GM19328 (cell line): ENCODE results near the gene SYT14.
"Not testable (repeated sequence)": the region's sequence is repeated elsewhere in the genome, so short reads cannot be mapped to it uniquely, and the experiment has no call there.

Source experiments
- ATAC-seq: cut with Tn5 transposase; IDR thresholded peaks from one replicate; pipeline ENCODE4 v1.9.1; 2021; ENCODE audit warnings: mild to moderate bottlenecking, moderate library complexity; ENCODE audit not compliant: unreplicated experiment

The SYT14 gene

DNA sequence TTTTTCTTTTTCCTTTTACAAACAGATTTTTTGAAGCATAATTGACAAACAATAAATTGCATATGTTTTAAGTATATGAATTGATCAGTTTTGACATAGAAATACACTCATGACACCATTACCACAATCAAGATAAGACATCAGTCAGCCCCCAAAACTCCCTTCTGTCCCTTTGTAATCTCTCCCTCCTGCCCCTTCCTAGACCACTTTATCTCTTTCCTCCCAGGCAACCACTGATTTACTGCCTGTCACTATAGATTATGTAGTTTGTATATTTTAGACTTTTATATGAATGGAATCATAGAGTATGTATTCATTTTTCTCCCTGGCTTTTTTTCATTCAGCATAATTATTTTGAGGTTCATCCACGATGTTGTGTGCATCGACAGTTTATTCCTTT is 6.9 kb upstream of the SYT14 start:
- ATAC-seq = no peak

- no peak for ATAC-seq
These were observed 1.9 kb upstream of the SYT14 start for GRCh38 chr1:209936125-209936524.

DNA sequence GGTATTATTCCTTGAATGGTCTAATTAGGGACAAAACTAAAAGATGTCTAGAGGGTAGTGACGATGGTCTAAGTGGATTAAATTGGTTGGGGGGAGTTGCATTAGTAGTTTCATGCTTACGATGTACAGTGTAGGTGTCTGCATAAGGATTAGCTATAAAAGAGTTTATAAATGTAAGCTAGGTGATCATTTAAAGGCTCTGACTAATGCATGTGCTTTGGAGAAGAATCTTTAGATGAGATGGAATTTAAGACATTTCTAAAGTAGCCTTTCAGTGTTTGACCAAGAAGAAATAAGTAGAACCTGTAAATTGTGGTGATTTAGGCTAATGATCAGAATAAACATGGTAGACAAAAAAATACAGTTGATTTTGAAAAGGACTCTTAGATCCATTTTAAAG is 7.4 kb downstream of the SYT14 start:
- ATAC-seq = no peak

DNA sequence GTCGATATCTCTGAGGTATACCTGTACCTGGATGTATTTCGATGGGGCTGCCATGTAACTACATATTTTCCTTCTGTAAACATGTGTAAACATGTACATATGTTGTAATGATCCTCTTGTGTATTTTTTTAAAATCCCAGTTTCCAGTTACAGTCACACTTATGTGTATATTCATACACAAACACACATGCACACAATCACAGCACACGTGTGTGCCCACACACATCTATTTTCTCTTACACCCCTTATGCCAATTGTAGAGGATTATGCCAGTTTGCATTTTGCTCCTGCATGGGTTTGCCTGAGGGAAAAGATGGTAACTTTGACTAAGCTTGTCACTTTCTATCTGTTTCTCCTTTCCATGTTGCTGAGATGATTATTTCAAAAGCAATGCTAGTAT is 10.1 kb downstream of the SYT14 start:
- no peak for ATAC-seq

- ATAC-seq = no peak
These were observed 18.1 kb downstream of the SYT14 start for GRCh38 chr1:209956116-209956515.

DNA sequence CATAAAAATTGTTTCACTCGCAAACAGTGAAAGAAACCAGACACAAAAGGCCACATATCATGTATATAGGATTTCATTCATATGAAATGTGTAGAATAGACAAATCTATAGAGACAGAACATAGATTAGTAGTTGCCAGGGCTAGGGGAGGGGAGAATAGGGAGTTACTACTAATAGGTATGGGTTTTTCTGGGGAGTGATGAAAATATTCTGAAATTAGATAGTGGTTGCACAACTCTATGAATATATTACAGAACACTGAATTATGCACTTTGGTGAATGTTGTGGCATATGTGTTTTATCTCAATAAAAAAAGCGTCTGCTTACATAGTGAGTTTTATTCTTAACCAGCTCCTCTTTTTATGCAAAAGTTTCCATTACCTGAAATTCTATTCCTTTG is 21.6 kb downstream of the SYT14 start:
- ATAC-seq = no peak

DNA sequence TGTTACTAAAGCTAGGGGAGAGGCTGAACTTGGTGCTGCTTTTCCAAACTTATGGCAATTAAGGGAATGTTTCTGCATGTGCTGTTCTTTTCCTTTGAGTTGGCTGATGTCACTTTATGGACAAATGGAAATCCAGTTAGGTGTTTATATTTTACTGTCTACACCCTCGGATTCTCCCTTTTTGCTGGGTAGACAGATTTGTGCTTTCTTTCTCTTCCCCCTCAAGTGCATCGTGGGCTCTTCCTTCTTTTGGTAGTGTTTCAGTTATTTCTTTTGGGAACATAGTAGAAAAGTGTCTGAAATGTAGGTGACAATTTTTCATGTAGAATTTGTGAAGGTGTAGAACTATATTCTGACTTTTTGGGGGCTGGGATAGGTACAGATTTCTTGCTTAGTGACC is 22.9 kb downstream of the SYT14 start:
- ATAC-seq = no peak

- no peak for ATAC-seq
These were observed 24.4 kb downstream of the SYT14 start for GRCh38 chr1:209962388-209962787.

GRCh38 chr1:209962856-209963255 is 24.8 kb downstream of the SYT14 start:
- ATAC-seq = no peak

GRCh38 chr1:209965996-209966395 is 28.0 kb downstream of the SYT14 start:
- ATAC-seq = no peak

GRCh38 chr1:209978721-209979120 is 40.7 kb downstream of the SYT14 start:
- not testable (repeated sequence) for ATAC-seq

DNA sequence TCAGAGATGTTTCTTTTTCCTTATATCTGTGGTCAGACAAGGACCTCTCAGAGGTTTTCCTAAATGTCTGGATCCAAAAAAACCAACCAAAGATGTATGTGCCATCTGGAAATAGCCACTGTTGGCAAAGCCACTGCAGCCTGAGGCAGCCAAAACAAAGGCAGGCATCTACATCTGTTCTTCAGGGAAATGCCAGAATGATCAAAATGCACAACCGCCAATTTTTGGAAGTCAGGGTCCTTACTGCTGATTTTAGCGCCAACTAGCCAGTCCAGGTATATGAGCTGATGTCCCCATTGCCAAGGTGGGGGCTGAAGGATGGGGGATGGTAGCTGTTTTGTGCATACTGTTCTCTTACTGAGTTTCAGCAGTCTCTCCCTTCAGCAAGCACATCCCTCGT is 45.9 kb downstream of the SYT14 start:
- ATAC-seq = no peak

DNA sequence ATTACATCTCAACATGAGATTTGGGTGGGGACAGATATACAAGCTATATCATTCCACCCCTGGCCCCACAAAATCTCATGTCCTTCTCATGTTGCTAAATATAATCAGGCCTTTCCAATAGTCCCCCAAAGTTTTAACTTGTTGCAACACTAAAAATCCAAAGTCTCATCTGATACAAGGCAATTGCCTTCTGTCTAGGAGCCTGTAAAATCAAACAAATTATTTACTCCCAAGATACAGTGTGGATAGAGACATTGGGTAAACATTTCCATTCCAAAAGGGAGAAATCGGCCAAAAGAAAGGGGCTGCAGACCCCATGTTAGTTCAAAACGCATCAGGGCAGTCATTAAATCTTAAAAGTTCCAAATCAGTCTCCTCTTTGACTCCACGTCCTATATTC is 47.0 kb downstream of the SYT14 start:
- ATAC-seq = no peak

GRCh38 chr1:209988706-209989105 is 50.7 kb downstream of the SYT14 start:
- ATAC-seq = no peak

DNA sequence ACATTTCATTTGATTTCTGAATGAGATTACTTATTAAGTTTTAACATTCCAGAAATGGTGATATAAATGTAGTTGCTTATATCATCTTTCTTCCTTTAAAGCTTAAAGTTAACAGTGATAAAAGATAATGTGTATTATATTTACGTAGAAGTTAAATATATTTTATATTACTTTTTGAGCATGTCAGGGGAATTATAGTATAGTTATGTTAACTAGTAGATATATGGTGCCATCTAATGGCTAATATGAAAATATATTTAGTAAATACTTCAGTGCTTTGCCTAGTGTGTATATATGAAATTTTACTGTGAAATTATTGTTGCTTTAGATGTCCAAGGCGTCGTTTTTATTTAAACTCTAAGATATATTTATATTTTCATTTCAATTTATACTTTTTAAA is 51.5 kb downstream of the SYT14 start:
- ATAC-seq = no peak

- ATAC-seq = no peak
These were observed 55.2 kb downstream of the SYT14 start for GRCh38 chr1:209993061-209993830.

DNA sequence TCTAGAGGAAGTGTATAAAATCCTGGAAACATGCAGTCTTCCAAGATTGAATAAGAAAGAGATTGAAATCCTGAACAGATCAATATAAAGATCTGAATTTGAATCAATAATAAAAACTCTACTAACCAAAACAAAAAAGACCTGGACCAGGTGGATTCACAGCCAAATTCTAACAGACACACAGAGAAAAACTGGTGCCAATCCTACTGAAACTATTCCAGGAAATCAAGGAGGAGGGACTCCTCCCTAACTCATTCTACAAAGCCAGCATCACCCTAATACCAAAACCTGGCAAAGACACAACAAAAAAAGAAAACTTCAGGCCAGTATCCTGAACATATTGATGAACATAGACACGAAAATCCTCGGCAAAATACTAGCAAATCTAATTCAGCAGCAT is 58.3 kb downstream of the SYT14 start:
- no peak for ATAC-seq

- no peak for ATAC-seq
These were observed 61.0 kb downstream of the SYT14 start for GRCh38 chr1:209999005-209999404.

DNA sequence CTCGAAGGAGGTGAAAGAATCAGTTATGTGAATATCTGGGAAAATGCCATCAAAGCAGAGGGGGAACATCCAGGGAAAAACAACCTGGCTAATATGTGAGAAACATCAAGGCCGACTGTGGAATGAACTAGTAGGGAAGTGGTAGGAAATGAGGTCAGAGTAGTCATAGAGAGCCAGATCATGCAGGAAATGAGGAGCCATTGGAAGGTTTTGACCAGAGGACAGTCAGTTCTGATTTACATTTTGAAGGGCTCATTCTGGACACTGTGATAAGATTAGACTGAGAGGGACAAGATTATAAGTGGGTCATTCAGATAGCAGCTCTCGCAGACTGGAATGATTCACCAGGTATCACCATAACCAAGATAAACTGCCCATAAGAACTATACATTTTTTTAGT is 63.7 kb downstream of the SYT14 start:
- ATAC-seq = no peak

DNA sequence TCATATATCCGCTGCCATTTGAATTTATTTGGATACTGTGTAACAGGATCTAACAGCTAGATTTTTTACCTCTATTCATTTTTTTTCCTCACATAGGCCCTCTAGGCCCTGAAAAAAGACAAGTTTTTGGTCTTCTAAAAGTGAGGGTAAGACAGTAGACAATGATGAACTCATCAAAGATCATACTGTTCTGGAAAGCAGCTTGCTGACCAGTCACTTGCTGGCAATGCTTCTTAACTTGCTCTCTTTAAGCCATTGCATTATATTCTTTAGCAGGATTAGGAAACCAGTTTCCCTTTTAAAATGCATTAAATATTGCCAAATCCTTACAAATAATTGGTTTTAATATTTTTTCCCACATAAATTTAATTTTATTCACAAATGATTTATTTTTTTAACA is 65.5 kb downstream of the SYT14 start:
- no peak for ATAC-seq

GRCh38 chr1:210010161-210010560 is 72.1 kb downstream of the SYT14 start:
- no peak for ATAC-seq

- no peak for ATAC-seq
These were observed 83.3 kb downstream of the SYT14 start for GRCh38 chr1:210021145-210021860.

DNA sequence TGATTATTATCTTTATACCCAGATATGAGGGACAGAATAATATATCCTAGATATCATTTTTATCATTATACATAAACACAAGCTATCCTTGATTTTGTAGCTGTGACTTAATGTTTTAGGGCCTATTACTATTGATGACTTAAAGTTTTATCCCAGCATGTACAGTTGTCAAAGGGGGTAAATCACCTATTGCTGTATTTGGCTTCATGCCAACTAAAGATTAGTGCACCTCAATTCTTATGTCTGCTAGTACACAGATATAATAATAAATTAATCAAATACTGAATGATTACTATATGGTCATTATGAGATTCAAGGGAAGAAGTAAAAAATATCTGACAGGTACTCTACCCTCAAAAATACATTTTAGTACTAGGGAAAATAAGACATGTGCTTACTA is 84.0 kb downstream of the SYT14 start:
- ATAC-seq = no peak
